ENCODE results near the gene RPL37A. TPM values are rescaled to one million over a fixed set of nuclear protein-coding genes. Genes with fewer than 3 reads are reported as not detected.

Gene RPL37A
- total RNA-seq, 2 donors from 2014 or later: 2,589 to 2,765 TPM

- Histone ChIP-seq H3K9ac (ENCODE audit: extremely low read depth, low read length, poor library complexity, severe bottlenecking) (no peak overlapping the region), H3K9me3 (ENCODE audit: control insufficient read depth, low read length) (no peaks in the 10 kb centered on the region), H3K36me3 (ENCODE audit: control insufficient read depth, insufficient read depth, low read length) (no peaks in the 10 kb centered on the region), H3K4me1 (ENCODE audit: control insufficient read depth, insufficient read depth, low read length) (no peaks in the 10 kb centered on the region), H3K27me3 (ENCODE audit: control insufficient read depth, insufficient read depth, low read length, poor library complexity, severe bottlenecking) (no peaks in the 10 kb centered on the region), H3K4me3 (ENCODE audit: low read length) (no peak overlapping the region), H3K27ac (ENCODE audit: low read depth, low read length) (no peak overlapping the region)
- DNase-seq: no peak
- no peaks in the 10 kb centered on the region for H3K4me1 Mint-ChIP-seq
- 92% methylated on average over 1 of the region's 1 CpG; no CpG with 5 or more reads in 1 of the 2 experiments for WGBS, 2 experiments (ENCODE audit: insufficient coverage in 1 of 2, insufficient read length in 1 of 2)
- TF ChIP-seq CTCF (conservative IDR thresholded peaks at IDR 0.05): no peak
- no peak overlapping the region for H3K27ac Mint-ChIP-seq
- no peaks in the 10 kb centered on the region for H3K27me3 Mint-ChIP-seq (ENCODE audit: insufficient read depth)
- peaks cover 2% of the 10 kb centered on the region for H3K9me3 Mint-ChIP-seq
- H3K36me3 Mint-ChIP-seq (ENCODE audit: low read depth): no peaks in the 10 kb centered on the region
- H3K4me3 Mint-ChIP-seq: no peak overlapping the region
These were observed 28.3 kb downstream of the RPL37A start for GRCh38 chr2:216526939-216527338.

- 100% methylated on average over 1 of the region's 1 CpG; no CpG with 5 or more reads in 1 of the 2 experiments for WGBS, 2 experiments (ENCODE audit: insufficient coverage in 1 of 2, insufficient read length in 1 of 2)
- Histone ChIP-seq H3K27me3 (ENCODE audit: control insufficient read depth, insufficient read depth, low read length, poor library complexity, severe bottlenecking) (no peaks in the 10 kb centered on the region), H3K36me3 (ENCODE audit: control insufficient read depth, insufficient read depth, low read length) (no peaks in the 10 kb centered on the region), H3K4me3 (ENCODE audit: low read length) (no peak overlapping the region), H3K9me3 (ENCODE audit: control insufficient read depth, low read length) (no peaks in the 10 kb centered on the region), H3K9ac (ENCODE audit: extremely low read depth, low read length, poor library complexity, severe bottlenecking) (no peak overlapping the region), H3K4me1 (ENCODE audit: control insufficient read depth, insufficient read depth, low read length) (no peaks in the 10 kb centered on the region), H3K27ac (ENCODE audit: low read depth, low read length) (no peak overlapping the region)
- peaks cover 2% of the 10 kb centered on the region for H3K9me3 Mint-ChIP-seq
- DNase-seq: no peak
- no peaks in the 10 kb centered on the region for H3K27me3 Mint-ChIP-seq (ENCODE audit: insufficient read depth)
- no peak overlapping the region for H3K4me3 Mint-ChIP-seq
- H3K4me1 Mint-ChIP-seq: peaks cover 3% of the 10 kb centered on the region
- no peak overlapping the region for H3K27ac Mint-ChIP-seq
- TF ChIP-seq CTCF (conservative IDR thresholded peaks at IDR 0.05): no peak
- H3K36me3 Mint-ChIP-seq (ENCODE audit: low read depth): no peaks in the 10 kb centered on the region
These were observed 29.0 kb downstream of the RPL37A start for GRCh38 chr2:216527600-216527999.

- no peak for TF ChIP-seq CTCF (conservative IDR thresholded peaks at IDR 0.05)
- no peaks in the 10 kb centered on the region for H3K9me3 ChIP-seq (ENCODE audit: control insufficient read depth, low read length)
- no peaks in the 10 kb centered on the region for H3K27me3 Mint-ChIP-seq (ENCODE audit: insufficient read depth)
- 83 to 89% methylated on average over 1 to 2 of the region's 2 CpGs for WGBS, 2 experiments (ENCODE audit: insufficient coverage in 1 of 2, insufficient read length in 1 of 2)
- H3K27me3 ChIP-seq (ENCODE audit: control insufficient read depth, insufficient read depth, low read length, poor library complexity, severe bottlenecking): no peaks in the 10 kb centered on the region
- H3K27ac Mint-ChIP-seq: no peak overlapping the region
- H3K4me1 Mint-ChIP-seq: peaks cover 4% of the 10 kb centered on the region
- no peak overlapping the region for H3K9ac ChIP-seq (ENCODE audit: extremely low read depth, low read length, poor library complexity, severe bottlenecking)
- DNase-seq: no peak
- H3K27ac ChIP-seq (ENCODE audit: low read depth, low read length): no peak overlapping the region
- H3K4me3 Mint-ChIP-seq: no peak overlapping the region
- H3K4me1 ChIP-seq (ENCODE audit: control insufficient read depth, insufficient read depth, low read length): no peaks in the 10 kb centered on the region
- no peaks in the 10 kb centered on the region for H3K36me3 Mint-ChIP-seq (ENCODE audit: low read depth)
- H3K9me3 Mint-ChIP-seq: no peaks in the 10 kb centered on the region
- no peak overlapping the region for H3K4me3 ChIP-seq (ENCODE audit: low read length)
- H3K36me3 ChIP-seq (ENCODE audit: control insufficient read depth, insufficient read depth, low read length): no peaks in the 10 kb centered on the region
These were observed 33.9 kb downstream of the RPL37A start for GRCh38 chr2:216532562-216532961.

Data from endodermal cell (in vitro differentiated cells).